GM13977 (cell line): Measurements from ENCODE around the gene IBTK.
"Not testable (repeated sequence)": the region's sequence is repeated elsewhere in the genome, so short reads cannot be mapped to it uniquely, and the experiment has no call there.

Experiments used
- DNase-seq: peaks from one replicate; pipeline ENCODE4 v3.0.0; 2012; ENCODE audit warnings: low spot score
- in situ Hi-C: fragments of 300-500 bp; cut with MboI; formaldehyde crosslinking; loops from one replicate; pipeline ENCODE4 v1.12.0; 2022; ENCODE audit warnings: low sequenced_read_pairs, low pct_unique_long_range_greater_than_20kb, mixed read lengths, inconsistent platforms; ENCODE audit not compliant: unreplicated experiment
- TF ChIP-seq, protein P1 (sequence below): IDR thresholded peaks from 2 replicates; pipeline ENCODE4 v1.5.1; 2012; ENCODE audit warnings: mild to moderate bottlenecking, control low read depth; ENCODE audit not compliant: insufficient read depth; ENCODE audit errors: extremely low read depth, missing control alignments

Gene IBTK

DNA sequence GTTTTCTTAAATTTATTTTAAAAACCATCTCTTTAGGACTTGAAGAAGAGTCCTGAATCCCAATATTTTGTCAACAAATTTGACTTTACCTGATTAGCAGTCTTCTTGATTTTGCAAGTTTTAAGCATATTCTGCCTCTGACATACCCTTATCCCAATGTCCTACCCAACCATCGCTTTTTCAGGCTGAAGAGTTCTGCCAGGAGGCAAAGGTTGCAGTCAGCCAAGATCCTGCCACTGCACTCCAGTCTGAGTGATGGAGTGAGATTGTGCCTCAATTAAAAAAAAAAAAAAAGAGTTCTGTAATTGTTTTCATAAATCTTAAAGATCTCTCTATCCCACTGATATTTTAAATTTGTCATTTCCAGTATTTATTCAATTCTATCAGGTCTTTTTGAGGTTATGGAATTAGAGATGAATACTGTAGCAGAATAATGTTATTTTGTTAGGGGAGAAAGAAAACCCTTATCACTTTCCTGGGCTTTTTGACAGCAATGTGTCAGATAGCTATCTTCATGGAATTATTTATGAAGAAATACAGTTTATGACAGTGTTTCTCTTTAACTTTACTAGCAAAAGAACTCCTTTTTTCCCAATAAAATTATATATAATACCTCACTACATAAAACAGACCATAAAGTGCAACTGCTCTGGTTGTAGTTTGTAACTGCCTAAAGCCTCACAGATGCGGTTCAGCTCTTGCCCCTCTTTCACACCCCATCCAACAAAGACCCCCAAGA is 78.2 kb downstream of the IBTK start:
- in situ Hi-C loops, result no loop called here
- no peak for DNase-seq
- TF ChIP-seq, protein P1, sequence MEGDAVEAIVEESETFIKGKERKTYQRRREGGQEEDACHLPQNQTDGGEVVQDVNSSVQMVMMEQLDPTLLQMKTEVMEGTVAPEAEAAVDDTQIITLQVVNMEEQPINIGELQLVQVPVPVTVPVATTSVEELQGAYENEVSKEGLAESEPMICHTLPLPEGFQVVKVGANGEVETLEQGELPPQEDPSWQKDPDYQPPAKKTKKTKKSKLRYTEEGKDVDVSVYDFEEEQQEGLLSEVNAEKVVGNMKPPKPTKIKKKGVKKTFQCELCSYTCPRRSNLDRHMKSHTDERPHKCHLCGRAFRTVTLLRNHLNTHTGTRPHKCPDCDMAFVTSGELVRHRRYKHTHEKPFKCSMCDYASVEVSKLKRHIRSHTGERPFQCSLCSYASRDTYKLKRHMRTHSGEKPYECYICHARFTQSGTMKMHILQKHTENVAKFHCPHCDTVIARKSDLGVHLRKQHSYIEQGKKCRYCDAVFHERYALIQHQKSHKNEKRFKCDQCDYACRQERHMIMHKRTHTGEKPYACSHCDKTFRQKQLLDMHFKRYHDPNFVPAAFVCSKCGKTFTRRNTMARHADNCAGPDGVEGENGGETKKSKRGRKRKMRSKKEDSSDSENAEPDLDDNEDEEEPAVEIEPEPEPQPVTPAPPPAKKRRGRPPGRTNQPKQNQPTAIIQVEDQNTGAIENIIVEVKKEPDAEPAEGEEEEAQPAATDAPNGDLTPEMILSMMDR, result no peak

DNA sequence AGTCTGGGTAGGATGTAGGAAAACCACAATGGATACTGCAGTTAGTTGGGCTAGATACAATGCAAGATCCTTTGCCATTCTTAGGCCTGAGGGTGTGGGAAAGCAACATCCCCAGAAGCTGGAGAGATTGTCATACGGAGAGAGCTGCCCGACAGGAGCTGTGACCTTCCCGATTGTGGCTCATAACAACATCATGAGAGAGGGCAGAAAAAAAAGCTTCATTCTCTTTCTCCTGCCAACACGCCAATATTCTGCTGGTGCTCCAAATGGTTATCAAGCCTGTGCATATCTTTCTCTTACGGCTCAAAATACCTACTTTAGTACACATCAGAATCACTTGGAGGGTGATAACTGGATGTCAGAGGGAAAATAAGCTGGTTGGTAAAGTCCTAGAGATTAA is 81.1 kb downstream of the IBTK start:
- in situ Hi-C loops, result no loop called here
- TF ChIP-seq, protein P1, result no peak
- no peak for DNase-seq

DNA sequence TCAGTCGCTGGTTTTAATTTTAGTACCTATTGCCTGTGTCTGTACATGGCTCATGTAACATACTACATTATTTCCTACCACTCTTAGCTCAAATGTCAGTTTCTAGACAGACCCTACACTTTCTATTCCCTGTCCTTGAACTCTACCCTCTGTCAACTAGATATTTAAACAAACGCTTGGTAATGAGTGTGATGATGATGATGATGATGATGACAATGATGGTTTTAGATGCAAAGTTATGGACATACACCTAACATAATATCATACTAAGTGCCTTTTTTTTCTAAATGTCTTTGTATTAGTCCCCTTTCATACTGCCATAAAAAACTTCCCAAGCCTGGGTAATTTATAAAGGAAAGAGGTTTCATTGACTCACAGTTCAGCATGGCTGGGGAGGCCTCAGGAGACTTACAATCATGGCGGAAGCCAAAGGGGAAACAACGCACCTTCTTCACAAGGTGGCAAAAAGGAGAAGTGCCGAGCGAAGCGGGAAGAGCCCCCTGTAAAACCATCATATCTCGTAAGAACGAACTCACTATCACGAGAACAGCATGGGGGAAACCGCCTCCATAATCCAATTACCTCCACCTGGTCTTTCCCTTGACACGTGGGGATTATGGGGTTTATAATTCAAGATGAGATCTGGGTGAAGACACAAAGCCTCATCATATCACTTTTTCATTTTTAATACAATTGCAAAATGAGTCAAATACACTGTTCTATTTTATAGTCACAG is 87.1 kb downstream of the IBTK start:
- TF ChIP-seq, protein P1, result no peak
- in situ Hi-C loops, result no loop called here
- no peak for DNase-seq

DNA sequence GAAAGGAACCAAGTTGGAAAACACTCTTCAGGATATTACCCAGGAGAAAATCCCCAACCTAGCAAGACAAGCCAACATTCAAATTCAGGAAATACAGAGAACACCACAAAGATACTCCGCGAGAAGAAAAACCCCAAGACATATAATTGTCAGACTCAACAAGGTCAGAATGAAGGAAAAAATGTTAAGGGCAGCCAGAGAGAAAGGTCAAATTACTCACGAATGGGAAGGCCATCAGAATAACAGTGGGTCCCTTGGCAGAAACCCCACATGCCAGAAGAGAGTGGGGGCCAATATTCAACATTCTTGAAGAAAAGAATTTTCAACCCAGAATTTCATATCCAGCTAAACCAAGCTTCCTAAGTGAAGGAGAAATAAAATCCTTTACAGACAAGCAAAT is 94.8 kb downstream of the IBTK start:
- DNase-seq, in situ Hi-C loops: not testable (repeated sequence)

DNA sequence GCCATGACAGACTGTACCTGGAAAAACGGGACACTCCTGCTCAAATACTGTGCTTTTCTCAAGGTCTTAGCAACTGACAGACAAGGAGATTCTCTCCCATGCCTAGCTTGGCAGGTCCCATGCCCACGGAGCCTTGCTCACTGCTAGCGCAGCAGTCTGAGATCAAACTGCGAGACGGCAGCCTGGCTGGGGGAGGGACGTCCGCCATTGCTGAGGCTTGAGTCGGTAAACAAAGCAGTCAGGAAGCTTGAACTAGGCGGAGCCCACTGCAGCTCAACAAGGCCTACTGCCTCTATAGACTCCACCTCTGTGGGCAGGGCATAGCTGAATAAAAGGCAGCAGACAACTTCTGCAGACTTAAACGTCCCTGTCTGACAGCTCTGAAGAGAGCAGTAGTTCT is 96.4 kb downstream of the IBTK start:
- DNase-seq, in situ Hi-C loops: not testable (repeated sequence)

DNA sequence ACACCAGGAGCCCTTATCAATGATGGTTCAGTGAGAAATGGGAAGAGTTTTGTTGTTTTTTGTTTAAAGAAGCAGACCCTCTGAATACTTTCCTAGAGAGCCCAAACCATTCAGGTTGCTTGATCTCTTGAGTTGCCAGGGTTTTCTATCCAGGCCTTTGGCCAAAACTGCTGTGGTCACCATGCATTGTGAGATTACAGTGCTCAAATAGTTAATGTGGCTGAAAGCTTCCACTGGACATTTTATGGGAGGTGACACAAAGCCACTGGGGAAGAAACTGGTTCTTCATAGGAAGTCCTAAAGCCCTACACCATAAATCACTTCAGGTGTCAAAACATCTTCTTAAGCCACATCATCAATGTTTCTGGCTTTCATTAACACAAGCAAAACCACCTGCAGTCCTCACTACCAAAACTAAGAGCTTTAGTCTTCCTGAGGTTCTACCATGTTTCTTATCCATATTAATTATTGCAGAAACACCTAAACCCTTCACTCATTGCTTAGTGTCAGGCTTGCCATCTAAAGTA is 101.6 kb downstream of the IBTK start:
- TF ChIP-seq, protein P1, result no peak
- no peak for DNase-seq
- in situ Hi-C loops, result no loop called here

DNA sequence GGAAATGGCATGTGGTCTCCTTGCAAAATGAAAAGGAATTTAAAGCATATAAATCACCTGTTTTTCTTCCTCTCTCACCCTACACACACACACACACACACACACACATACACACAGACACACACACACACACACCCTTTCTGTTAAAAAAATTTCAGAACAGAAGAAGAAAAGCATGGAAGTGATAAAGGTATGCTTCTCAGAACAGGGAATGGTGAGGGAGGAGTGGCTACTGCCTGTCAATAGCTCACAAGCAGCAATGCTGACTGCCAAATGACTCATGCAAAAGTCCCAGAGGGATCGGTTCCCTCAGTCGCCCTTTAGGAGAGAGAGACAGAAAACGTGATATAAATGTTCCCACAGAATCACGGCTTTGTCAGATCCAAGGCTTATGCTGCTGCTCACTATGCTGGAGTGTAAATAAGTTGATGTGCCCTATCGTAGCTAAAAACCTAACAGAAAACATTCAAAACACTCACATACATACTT is 102.6 kb downstream of the IBTK start:
- in situ Hi-C loops, result no loop called here
- TF ChIP-seq, protein P1, result no peak
- no peak for DNase-seq
